GM23338 (cell line): Measurements from ENCODE around the gene CDK7. TPM values are rescaled to one million over a fixed set of nuclear protein-coding genes. Genes with fewer than 3 reads are reported as not detected.

Source experiments
- ATAC-seq: fragments of 200-7000 bp; cut with Tn5 transposase; 3 replicates; pipeline ENCODE4 v1.9.1; 2020
- DNase-seq: peaks from one replicate; pipeline ENCODE4 v3.0.0-alpha.2; 2015; ENCODE audit warnings: low spot score
- H2AFZ ChIP-seq: fragments of 200-600 bp; sonication (generic); 2 replicates; pipeline ENCODE4 v1.8.0; 2016; ENCODE audit warnings: antibody characterized with exemption, mild to moderate bottlenecking, moderate library complexity
- H3F3A ChIP-seq: fragments of 200-600 bp; sonication (generic); replicated peaks from 2 replicates; pipeline ENCODE4 v1.8.0; 2017; ENCODE audit warnings: antibody characterized with exemption, mixed run types, low read depth
- H3K27ac ChIP-seq: fragments of 200-600 bp; sonication (generic); 2 replicates; pipeline ENCODE4 v1.6.1; 2016; ENCODE audit warnings: low read depth
- H3K27me3 ChIP-seq: fragments of 200-600 bp; sonication (generic); 2 replicates; pipeline ENCODE4 v1.8.0; 2016; ENCODE audit warnings: mild to moderate bottlenecking, mixed run types, moderate library complexity; ENCODE audit not compliant: insufficient read depth
- H3K36me3 ChIP-seq: fragments of 200-600 bp; sonication (generic); 2 replicates; pipeline ENCODE4 v1.8.0; 2016; ENCODE audit warnings: mild to moderate bottlenecking; ENCODE audit not compliant: insufficient read depth
- H3K4me1 ChIP-seq: fragments of 200-600 bp; sonication (generic); 2 replicates; pipeline ENCODE4 v1.8.0; 2016; ENCODE audit warnings: mild to moderate bottlenecking, moderate library complexity; ENCODE audit not compliant: insufficient read depth
- H3K4me2 ChIP-seq: fragments of 200-600 bp; sonication (generic); 2 replicates; pipeline ENCODE4 v1.7.1; 2017; ENCODE audit warnings: mixed run types
- H3K4me3 ChIP-seq: fragments of 200-600 bp; sonication (generic); 2 replicates; pipeline ENCODE4 v1.6.1; 2016; ENCODE audit warnings: mixed run types
- H3K79me2 ChIP-seq: fragments of 200-600 bp; sonication (generic); replicated peaks from 2 replicates; pipeline ENCODE4 v1.8.0; 2017; ENCODE audit warnings: mild to moderate bottlenecking; ENCODE audit not compliant: insufficient read depth
- H3K9me2 ChIP-seq: fragments of 200-600 bp; sonication (generic); 2 replicates; pipeline ENCODE4 v1.8.0; 2017; ENCODE audit not compliant: insufficient read depth
- H4K20me1 ChIP-seq: fragments of 200-600 bp; sonication (generic); replicated peaks from 2 replicates; pipeline ENCODE4 v1.8.0; 2017; ENCODE audit warnings: mild to moderate bottlenecking; ENCODE audit not compliant: insufficient read depth
- H3K27ac Mint-ChIP-seq: 2 replicates; pipeline ENCODE4 v1.8.0; 2020; ENCODE audit warnings: inconsistent platforms, mild to moderate bottlenecking, moderate library complexity, mixed read lengths
- H3K27me3 Mint-ChIP-seq: 3 replicates; pipeline ENCODE4 v1.8.0; 2022; ENCODE audit warnings: low read depth, mild to moderate bottlenecking, moderate library complexity, mixed read lengths, inconsistent platforms; ENCODE audit not compliant: insufficient read depth, poor library complexity
- H3K36me3 Mint-ChIP-seq: 3 replicates; pipeline ENCODE4 v1.8.0; 2021; ENCODE audit warnings: low read depth, mild to moderate bottlenecking, inconsistent platforms, moderate library complexity, mixed read lengths
- H3K4me1 Mint-ChIP-seq: 3 replicates; pipeline ENCODE4 v1.8.0; 2020; ENCODE audit warnings: mild to moderate bottlenecking, inconsistent platforms, mixed read lengths
- H3K4me3 Mint-ChIP-seq: 3 replicates; pipeline ENCODE4 v1.8.0; 2021; ENCODE audit warnings: moderate library complexity, mild to moderate bottlenecking, inconsistent platforms, mixed read lengths
- H3K9me3 Mint-ChIP-seq: 3 replicates; pipeline ENCODE4 v1.8.0; 2020; ENCODE audit warnings: moderate library complexity, mild to moderate bottlenecking, inconsistent platforms, mixed read lengths
- CREB1 ChIP-seq: fragments of 250-450 bp; sonication (Bioruptor Pico); IDR thresholded peaks from 2 replicates; pipeline ENCODE4 v1.5.0; 2020; ENCODE audit warnings: low read depth, mild to moderate bottlenecking, moderate library complexity
- EZH2 ChIP-seq: fragments of 200-600 bp; sonication (generic); IDR thresholded peaks from one replicate; pipeline ENCODE4 v1.8.0; 2017; ENCODE audit warnings: antibody characterized with exemption, mild to moderate bottlenecking, low read depth; ENCODE audit not compliant: unreplicated experiment
- EZH2phosphoT487 ChIP-seq: fragments of 200-600 bp; sonication (generic); IDR thresholded peaks from one replicate; pipeline ENCODE4 v1.8.1; 2018; ENCODE audit warnings: antibody characterized with exemption; ENCODE audit not compliant: unreplicated experiment
- JUNB ChIP-seq: IDR thresholded peaks from one replicate; pipeline ENCODE4 v1.6.1; 2016; ENCODE audit warnings: antibody characterized with exemption; ENCODE audit not compliant: unreplicated experiment
- NANOG ChIP-seq: IDR thresholded peaks from 2 replicates; pipeline ENCODE4 v1.6.1; 2016; ENCODE audit warnings: antibody characterized with exemption, borderline replicate concordance
- POLR2AphosphoS5 ChIP-seq: IDR thresholded peaks from 2 replicates; pipeline ENCODE4 v1.6.1; 2016; ENCODE audit warnings: antibody characterized with exemption, low read depth
- REST ChIP-seq: IDR thresholded peaks from one replicate; pipeline ENCODE4 v1.6.1; 2018; ENCODE audit warnings: antibody characterized with exemption; ENCODE audit not compliant: unreplicated experiment
- STAT1 ChIP-seq: IDR thresholded peaks from one replicate; pipeline ENCODE4 v1.6.1; 2016; ENCODE audit warnings: antibody characterized with exemption; ENCODE audit not compliant: unreplicated experiment
- ZNF114 ChIP-seq: fragments of 250-450 bp; sonication (Bioruptor Pico); IDR thresholded peaks from 2 replicates; pipeline ENCODE4 v1.5.0; 2020; ENCODE audit warnings: mild to moderate bottlenecking, moderate library complexity
- ZNF331 ChIP-seq: fragments of 250-450 bp; sonication (Bioruptor Pico); IDR thresholded peaks from 2 replicates; pipeline ENCODE4 v1.5.0; 2020; ENCODE audit warnings: low read depth, mild to moderate bottlenecking, moderate library complexity
- ZNF462 ChIP-seq: fragments of 250-450 bp; sonication (Bioruptor Pico); IDR thresholded peaks from 2 replicates; pipeline ENCODE4 v1.5.0; 2020; ENCODE audit warnings: mild to moderate bottlenecking, moderate library complexity
- polyA plus RNA-seq: library from polyadenylated mRNA; unstranded; fragments of >200 nt; fragmentation: Nextera tagmentation; extraction: Ambion mirVana; gene quantifications from 2 replicates; pipeline ENCODE4 v1.2.1, GENCODE V29; 2016
- total RNA-seq: library from RNA; depleted of rRNA; stranded (reverse); fragments of >200 nt; shearing (Covaris generic); gene quantifications from 2 replicates; pipeline ENCODE4 v1.2.3, GENCODE V29; 2014
- TF ChIP-seq, protein P1 (sequence below): IDR thresholded peaks from 2 replicates; pipeline ENCODE4 v1.6.1; 2016; ENCODE audit warnings: antibody characterized with exemption
- TF ChIP-seq, protein P2 (sequence below), 2 experiments: fragments of 200-600 bp in 1 of 2; sonication (generic) in 1 of 2; conservative IDR thresholded peaks; 2 replicates each; pipeline versions ENCODE4 v1.5.1 to v1.6.1; 2016 to 2017; ENCODE audit warnings: antibody characterized with exemption in 2 of 2, low read depth in 2 of 2, mild to moderate bottlenecking in 2 of 2, moderate library complexity in 1 of 2

The CDK7 gene
- total and polyA plus RNA-seq, 2 experiments from 2014 or later, result 78.4 to 80.7 TPM

GRCh38 chr5:69312459-69313160 is 77.9 kb downstream of the CDK7 start:
- Histone ChIP-seq H3K27me3 (no peaks in the 10 kb centered on the region), H3K4me2 (no peak overlapping the region), H3K36me3 (no peaks in the 10 kb centered on the region), H3K4me1 (no peaks in the 10 kb centered on the region), H2AFZ (no peak overlapping the region), H4K20me1 (no peaks in the 10 kb centered on the region), H3F3A (no peaks in the 10 kb centered on the region), H3K79me2 (no peaks in the 10 kb centered on the region), H3K4me3 (no peak overlapping the region), H3K27ac (no peak overlapping the region), H3K9me2 (peaks cover 3% of the 10 kb centered on the region; the same call in 1 of the 2 replicates)
- no peak for ATAC-seq
- TF ChIP-seq EZH2 (no peak), STAT1 (no peak), CREB1 (CRISPR knock-in tag) (no peak), JUNB (no peak), ZNF114 (CRISPR knock-in tag) (no peak), NANOG (no peak), ZNF331 (CRISPR knock-in tag) (no peak), REST (no peak), POLR2AphosphoS5 (no peak), EZH2phosphoT487 (no peak), ZNF462 (CRISPR knock-in tag) (no peak)
- TF ChIP-seq, protein P1, sequence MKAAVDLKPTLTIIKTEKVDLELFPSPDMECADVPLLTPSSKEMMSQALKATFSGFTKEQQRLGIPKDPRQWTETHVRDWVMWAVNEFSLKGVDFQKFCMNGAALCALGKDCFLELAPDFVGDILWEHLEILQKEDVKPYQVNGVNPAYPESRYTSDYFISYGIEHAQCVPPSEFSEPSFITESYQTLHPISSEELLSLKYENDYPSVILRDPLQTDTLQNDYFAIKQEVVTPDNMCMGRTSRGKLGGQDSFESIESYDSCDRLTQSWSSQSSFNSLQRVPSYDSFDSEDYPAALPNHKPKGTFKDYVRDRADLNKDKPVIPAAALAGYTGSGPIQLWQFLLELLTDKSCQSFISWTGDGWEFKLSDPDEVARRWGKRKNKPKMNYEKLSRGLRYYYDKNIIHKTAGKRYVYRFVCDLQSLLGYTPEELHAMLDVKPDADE, result no peak
- TF ChIP-seq, protein P2, sequence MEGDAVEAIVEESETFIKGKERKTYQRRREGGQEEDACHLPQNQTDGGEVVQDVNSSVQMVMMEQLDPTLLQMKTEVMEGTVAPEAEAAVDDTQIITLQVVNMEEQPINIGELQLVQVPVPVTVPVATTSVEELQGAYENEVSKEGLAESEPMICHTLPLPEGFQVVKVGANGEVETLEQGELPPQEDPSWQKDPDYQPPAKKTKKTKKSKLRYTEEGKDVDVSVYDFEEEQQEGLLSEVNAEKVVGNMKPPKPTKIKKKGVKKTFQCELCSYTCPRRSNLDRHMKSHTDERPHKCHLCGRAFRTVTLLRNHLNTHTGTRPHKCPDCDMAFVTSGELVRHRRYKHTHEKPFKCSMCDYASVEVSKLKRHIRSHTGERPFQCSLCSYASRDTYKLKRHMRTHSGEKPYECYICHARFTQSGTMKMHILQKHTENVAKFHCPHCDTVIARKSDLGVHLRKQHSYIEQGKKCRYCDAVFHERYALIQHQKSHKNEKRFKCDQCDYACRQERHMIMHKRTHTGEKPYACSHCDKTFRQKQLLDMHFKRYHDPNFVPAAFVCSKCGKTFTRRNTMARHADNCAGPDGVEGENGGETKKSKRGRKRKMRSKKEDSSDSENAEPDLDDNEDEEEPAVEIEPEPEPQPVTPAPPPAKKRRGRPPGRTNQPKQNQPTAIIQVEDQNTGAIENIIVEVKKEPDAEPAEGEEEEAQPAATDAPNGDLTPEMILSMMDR (conservative IDR thresholded peaks at IDR 0.05; ENCODE audit: low read depth in 2 of 2), result no peak
- Mint-ChIP-seq H3K4me1 (0 out of 3 replicates have a peak, but pooled peaks cover 3% of the 10 kb centered on the region), H3K27ac (no peak overlapping the region), H3K36me3 (peaks cover 27% of the 10 kb centered on the region), H3K9me3 (peaks cover 21% of the 10 kb centered on the region), H3K27me3 (peaks cover 1% of the 10 kb centered on the region), H3K4me3 (no peak overlapping the region)
- DNase-seq, result no peak
